Prostate gland (tissue), 2 donors: ENCODE results near the gene PSMD4.

Experiments used
- POLR2A ChIP-seq: fragments of 450-650 bp; IDR thresholded peaks from one replicate; pipeline ENCODE4 v1.6.1; 2016; ENCODE audit warnings: antibody characterized with exemption, mild to moderate bottlenecking
- POLR2AphosphoS5 ChIP-seq: sonication (generic); formaldehyde crosslinking; IDR thresholded peaks from one replicate; pipeline ENCODE4 v1.6.1; 2017; ENCODE audit warnings: antibody characterized with exemption
- TF ChIP-seq, protein P1 (sequence below), 4 experiments: fragments of 200-600 bp in 2 of 4; fragments of 450-650 bp in 2 of 4; sonication (generic) in 2 of 4; IDR thresholded peaks; 1 replicate in 3 of 4; 2 replicates in 1 of 4; pipeline ENCODE4 v1.5.1; 2016 to 2019; ENCODE audit warnings: antibody characterized with exemption in 4 of 4, mild to moderate bottlenecking in 2 of 4, moderate library complexity in 2 of 4

DNA sequence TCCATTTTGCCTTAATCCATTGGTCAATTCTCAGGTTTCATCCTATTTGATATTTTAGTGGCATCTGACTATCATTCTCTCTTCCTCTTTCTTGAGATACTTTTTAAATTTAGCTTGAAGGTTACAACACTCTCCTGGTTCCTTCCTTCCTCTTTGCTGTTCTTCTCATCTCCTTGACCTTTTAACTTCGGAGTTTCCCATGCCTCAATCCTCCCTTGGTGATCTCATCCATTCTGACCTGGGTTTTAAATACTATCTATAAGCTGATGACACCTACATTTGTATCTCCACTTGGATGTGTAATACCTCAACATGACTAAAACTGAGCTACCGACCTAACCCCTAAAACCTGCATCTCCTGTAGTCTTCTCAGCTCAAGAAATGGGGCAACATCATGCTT lies 22.7 kb downstream of the PSMD4 start:
- TF ChIP-seq, protein P1, sequence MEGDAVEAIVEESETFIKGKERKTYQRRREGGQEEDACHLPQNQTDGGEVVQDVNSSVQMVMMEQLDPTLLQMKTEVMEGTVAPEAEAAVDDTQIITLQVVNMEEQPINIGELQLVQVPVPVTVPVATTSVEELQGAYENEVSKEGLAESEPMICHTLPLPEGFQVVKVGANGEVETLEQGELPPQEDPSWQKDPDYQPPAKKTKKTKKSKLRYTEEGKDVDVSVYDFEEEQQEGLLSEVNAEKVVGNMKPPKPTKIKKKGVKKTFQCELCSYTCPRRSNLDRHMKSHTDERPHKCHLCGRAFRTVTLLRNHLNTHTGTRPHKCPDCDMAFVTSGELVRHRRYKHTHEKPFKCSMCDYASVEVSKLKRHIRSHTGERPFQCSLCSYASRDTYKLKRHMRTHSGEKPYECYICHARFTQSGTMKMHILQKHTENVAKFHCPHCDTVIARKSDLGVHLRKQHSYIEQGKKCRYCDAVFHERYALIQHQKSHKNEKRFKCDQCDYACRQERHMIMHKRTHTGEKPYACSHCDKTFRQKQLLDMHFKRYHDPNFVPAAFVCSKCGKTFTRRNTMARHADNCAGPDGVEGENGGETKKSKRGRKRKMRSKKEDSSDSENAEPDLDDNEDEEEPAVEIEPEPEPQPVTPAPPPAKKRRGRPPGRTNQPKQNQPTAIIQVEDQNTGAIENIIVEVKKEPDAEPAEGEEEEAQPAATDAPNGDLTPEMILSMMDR (IDR thresholded peaks at IDR 0.05): no peak
- TF ChIP-seq POLR2AphosphoS5 (no peak), POLR2A (no peak)
